ENCODE measurements around the gene RING1. TPM values are rescaled to one million over a fixed set of nuclear protein-coding genes. Genes with fewer than 3 reads are reported as not detected.
A peak's percentile ranks its signal among the peaks of the same experiment; 100 is the strongest.

Gene RING1
- total and polyA plus RNA-seq, 2 donors from 2014 or later = 47.2 to 48.6 TPM

DNA sequence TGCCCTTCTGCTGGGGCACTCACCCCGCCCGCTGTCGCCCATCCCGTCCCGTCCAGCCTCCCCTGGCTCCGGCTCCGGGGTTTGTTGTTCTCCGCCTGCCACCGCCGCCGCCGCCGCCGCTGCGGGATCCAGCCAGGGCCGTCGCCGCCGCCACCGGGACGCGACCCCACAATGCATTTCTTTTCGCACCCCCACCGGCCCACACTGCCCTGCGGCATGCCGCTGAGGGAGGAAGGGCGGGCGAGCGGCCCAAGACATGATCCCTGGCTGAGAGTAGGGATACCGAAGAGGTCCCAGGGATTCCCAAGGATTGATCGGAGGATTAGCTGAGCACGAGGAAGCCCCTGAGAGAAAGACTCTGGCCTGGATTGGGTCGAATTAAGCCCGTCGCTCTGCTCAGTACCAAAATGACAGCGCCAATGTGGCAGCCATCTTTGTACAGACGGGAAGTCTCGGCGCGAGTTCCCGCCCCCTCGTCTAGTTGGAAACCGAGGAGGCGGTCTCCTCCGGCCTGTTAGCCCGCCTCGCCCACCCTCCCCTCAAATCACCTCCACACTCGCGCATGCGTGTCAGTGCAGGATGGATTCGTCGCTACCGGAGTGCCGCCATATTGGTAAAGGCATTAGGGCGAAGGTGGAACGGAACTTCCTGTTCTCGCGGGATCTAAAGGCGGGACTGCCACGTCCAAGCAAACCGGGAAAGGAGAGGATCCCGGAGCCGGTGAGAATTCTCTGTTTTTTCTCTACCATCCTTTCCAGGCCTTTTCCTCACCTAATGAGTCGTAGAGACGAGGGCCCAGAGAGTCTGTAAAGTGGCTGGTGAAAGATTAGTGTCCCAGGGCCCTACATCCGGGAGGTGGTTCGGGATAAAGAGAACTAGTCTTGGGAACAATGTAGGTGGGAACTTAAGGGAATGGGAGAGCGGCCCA is 7.8 kb upstream of the RING1 start, which contains the start of the genes RXRB and SLC39A7:
TSS of gene RXRB (minus strand) at position 447 of the 928 bp plus-strand sequence. CDS start at position 258, 189 bp downstream.
TSS of gene SLC39A7 (plus strand) at position 649 of the 928 bp plus-strand sequence. CDS start 379 bp downstream, outside the sequence.
- TF ChIP-seq, protein P1, sequence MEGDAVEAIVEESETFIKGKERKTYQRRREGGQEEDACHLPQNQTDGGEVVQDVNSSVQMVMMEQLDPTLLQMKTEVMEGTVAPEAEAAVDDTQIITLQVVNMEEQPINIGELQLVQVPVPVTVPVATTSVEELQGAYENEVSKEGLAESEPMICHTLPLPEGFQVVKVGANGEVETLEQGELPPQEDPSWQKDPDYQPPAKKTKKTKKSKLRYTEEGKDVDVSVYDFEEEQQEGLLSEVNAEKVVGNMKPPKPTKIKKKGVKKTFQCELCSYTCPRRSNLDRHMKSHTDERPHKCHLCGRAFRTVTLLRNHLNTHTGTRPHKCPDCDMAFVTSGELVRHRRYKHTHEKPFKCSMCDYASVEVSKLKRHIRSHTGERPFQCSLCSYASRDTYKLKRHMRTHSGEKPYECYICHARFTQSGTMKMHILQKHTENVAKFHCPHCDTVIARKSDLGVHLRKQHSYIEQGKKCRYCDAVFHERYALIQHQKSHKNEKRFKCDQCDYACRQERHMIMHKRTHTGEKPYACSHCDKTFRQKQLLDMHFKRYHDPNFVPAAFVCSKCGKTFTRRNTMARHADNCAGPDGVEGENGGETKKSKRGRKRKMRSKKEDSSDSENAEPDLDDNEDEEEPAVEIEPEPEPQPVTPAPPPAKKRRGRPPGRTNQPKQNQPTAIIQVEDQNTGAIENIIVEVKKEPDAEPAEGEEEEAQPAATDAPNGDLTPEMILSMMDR (IDR thresholded peaks at IDR 0.05; ENCODE audit: borderline replicate concordance, extremely low read depth, insufficient read depth) = no peak
- peaks cover 18 to 34% (median 26%) of the 10 kb centered on the region in 3 donors for H3K36me3 ChIP-seq (ENCODE audit: control insufficient read depth in 2 of 3, insufficient read depth in 3 of 3, low read length in 3 of 3)
- no peak for FAIRE-seq
- H3K9ac ChIP-seq (ENCODE audit: low read length in 3 of 3) = peak within 1 kb of the TSS; percentile 81 to 100 (median 98)
- no peaks in the 10 kb centered on the region for H3K27me3 ChIP-seq (ENCODE audit: control insufficient read depth, insufficient read depth, low read length)
- H3K9me3 ChIP-seq (ENCODE audit: control insufficient read depth in 2 of 3, insufficient read depth in 1 of 3, low read length in 3 of 3) = no peaks in the 10 kb centered on the region
- DNase-seq = peak; percentile 100
- H3K4me3 ChIP-seq (ENCODE audit: low read length in 3 of 3) = peak within 1 kb of the TSS; percentile 97 to 99 (median 98)
- peak within 1 kb of the TSS; percentile 99 for H3K27ac ChIP-seq (ENCODE audit: low read depth in 2 of 2, low read length in 2 of 2)
- intact Hi-C loops (cut with DNase I) = no loop called here
- H3K4me1 ChIP-seq (ENCODE audit: control insufficient read depth in 2 of 3, insufficient read depth in 2 of 3, low read depth in 1 of 3, low read length in 3 of 3) = peaks cover 5 to 40% (median 17%) of the 10 kb centered on the region in 3 donors

DNA sequence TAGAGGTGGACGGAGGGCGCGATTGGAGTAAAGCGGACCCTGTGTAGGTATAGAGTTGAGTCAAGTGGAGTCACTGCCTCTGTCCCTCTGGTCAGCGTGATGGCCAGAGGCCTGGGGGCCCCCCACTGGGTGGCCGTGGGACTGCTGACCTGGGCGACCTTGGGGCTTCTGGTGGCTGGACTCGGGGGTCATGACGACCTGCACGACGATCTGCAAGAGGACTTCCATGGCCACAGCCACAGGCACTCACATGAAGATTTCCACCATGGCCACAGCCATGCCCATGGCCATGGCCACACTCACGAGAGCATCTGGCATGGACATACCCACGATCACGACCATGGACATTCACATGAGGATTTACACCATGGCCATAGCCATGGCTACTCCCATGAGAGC is 7.2 kb upstream of the RING1 start:
- FAIRE-seq (no peak), DNase-seq (peak in 1 of 5 donors; percentile 83)
- Histone ChIP-seq H3K4me1 (ENCODE audit: control insufficient read depth in 2 of 3, insufficient read depth in 2 of 3, low read depth in 1 of 3, low read length in 3 of 3) (peaks cover 5 to 40% (median 17%) of the 10 kb centered on the region in 3 donors), H3K36me3 (ENCODE audit: control insufficient read depth in 2 of 3, insufficient read depth in 3 of 3, low read length in 3 of 3) (peaks cover 14 to 28% (median 19%) of the 10 kb centered on the region in 3 donors), H3K4me3 (ENCODE audit: low read length in 3 of 3) (peak overlapping the region; percentile 97 to 99 (median 98)), H3K9ac (ENCODE audit: low read length in 3 of 3) (peak overlapping the region; percentile 80 to 100 (median 98)), H3K27ac (ENCODE audit: low read depth in 2 of 2, low read length in 2 of 2) (peak overlapping the region; percentile 99), H3K27me3 (ENCODE audit: control insufficient read depth, insufficient read depth, low read length) (no peaks in the 10 kb centered on the region), H3K9me3 (ENCODE audit: control insufficient read depth in 2 of 3, insufficient read depth in 1 of 3, low read length in 3 of 3) (no peaks in the 10 kb centered on the region)
- intact Hi-C loops (cut with DNase I) = no loop called here
- TF ChIP-seq, protein P1 (IDR thresholded peaks at IDR 0.05; ENCODE audit: borderline replicate concordance, extremely low read depth, insufficient read depth) = no peak

DNA sequence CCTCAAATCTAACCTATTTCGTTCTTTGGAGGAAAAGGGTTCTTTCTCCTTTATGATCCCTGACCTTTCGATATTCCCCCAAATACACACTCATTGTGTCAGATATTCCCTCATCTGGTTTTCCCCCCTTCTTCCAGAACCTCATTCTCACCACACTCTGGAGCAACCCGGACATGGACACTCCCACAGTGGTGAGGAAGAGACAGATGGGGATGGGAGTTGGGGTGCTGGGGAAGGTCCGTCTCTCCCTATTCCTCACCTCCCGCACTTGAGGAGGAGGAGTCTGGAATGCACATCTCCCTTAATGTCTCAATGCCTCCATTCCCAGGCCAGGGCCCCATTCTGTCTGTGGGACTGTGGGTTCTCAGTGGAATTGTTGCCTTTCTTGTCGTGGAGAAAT is 6.4 kb upstream of the RING1 start:
- no peaks in the 10 kb centered on the region for H3K27me3 ChIP-seq (ENCODE audit: control insufficient read depth, insufficient read depth, low read length)
- H3K4me3 ChIP-seq (ENCODE audit: low read length in 3 of 3) = peak overlapping the region; percentile 97 to 99 (median 98)
- TF ChIP-seq, protein P1 (IDR thresholded peaks at IDR 0.05; ENCODE audit: borderline replicate concordance, extremely low read depth, insufficient read depth) = no peak
- DNase-seq (no peak), FAIRE-seq (no peak)
- no peak overlapping the region for H3K9ac ChIP-seq (ENCODE audit: low read length in 3 of 3)
- no peaks in the 10 kb centered on the region for H3K9me3 ChIP-seq (ENCODE audit: control insufficient read depth in 2 of 3, insufficient read depth in 1 of 3, low read length in 3 of 3)
- peaks cover 5 to 43% (median 17%) of the 10 kb centered on the region in 3 donors for H3K4me1 ChIP-seq (ENCODE audit: control insufficient read depth in 2 of 3, insufficient read depth in 2 of 3, low read depth in 1 of 3, low read length in 3 of 3)
- no peak overlapping the region for H3K27ac ChIP-seq (ENCODE audit: low read depth in 2 of 2, low read length in 2 of 2)
- peaks cover 13 to 23% (median 17%) of the 10 kb centered on the region in 3 donors for H3K36me3 ChIP-seq (ENCODE audit: control insufficient read depth in 2 of 3, insufficient read depth in 3 of 3, low read length in 3 of 3)
- intact Hi-C loops (cut with DNase I) = no loop called here
